Lower leg skin (tissue), 4 donors: ENCODE measurements around the gene TSKU. TPM values are rescaled to one million over a fixed set of nuclear protein-coding genes. Genes with fewer than 3 reads are reported as not detected.

Source experiments
- DNase-seq, 2 donors: peaks; one replicate each; pipeline ENCODE4 v3.0.0-alpha.2; 2019; ENCODE audit warnings: low spot score in 2 of 2
- H3K4me3 ChIP-seq: fragments of 200-600 bp; sonication (generic); 2 replicates; pipeline ENCODE4 v1.5.1; 2017; ENCODE audit warnings: mild to moderate bottlenecking, low read depth; ENCODE audit not compliant: poor library complexity, severe bottlenecking
- POLR2A ChIP-seq, 2 donors: fragments of 450-650 bp; IDR thresholded peaks; one replicate each; pipeline ENCODE4 v1.6.1; 2016 to 2017; ENCODE audit warnings: antibody characterized with exemption in 2 of 2, mild to moderate bottlenecking in 1 of 2, moderate library complexity in 1 of 2
- WGBS, 2 donors: methylation state at CpG; one replicate each; pipeline ENCODE4 v1.1.5; 2018; 5-methylcytosine and 5-hydroxymethylcytosine counted together
- intact Hi-C: fragments of 100-400 bp; cut with DNase I; formaldehyde crosslinking; loops from one replicate; pipeline ENCODE4 v1.15.0; 2023; ENCODE audit warnings: low total_unique reads
- total RNA-seq, 4 donors: library from RNA; depleted of rRNA; stranded (reverse); fragments of >200 nt; gene quantifications; one replicate each; pipeline ENCODE4 v1.1.0, GENCODE V29; 2016
- TF ChIP-seq, protein P1 (sequence below), 3 donors: fragments of 450-650 bp; IDR thresholded peaks; one replicate each; pipeline ENCODE4 v1.5.1; 2016; ENCODE audit warnings: antibody characterized with exemption in 3 of 3, mild to moderate bottlenecking in 3 of 3, moderate library complexity in 2 of 3

The TSKU gene
- total RNA-seq, 4 donors from 2014 or later: 113 to 125 (median 120) TPM

DNA sequence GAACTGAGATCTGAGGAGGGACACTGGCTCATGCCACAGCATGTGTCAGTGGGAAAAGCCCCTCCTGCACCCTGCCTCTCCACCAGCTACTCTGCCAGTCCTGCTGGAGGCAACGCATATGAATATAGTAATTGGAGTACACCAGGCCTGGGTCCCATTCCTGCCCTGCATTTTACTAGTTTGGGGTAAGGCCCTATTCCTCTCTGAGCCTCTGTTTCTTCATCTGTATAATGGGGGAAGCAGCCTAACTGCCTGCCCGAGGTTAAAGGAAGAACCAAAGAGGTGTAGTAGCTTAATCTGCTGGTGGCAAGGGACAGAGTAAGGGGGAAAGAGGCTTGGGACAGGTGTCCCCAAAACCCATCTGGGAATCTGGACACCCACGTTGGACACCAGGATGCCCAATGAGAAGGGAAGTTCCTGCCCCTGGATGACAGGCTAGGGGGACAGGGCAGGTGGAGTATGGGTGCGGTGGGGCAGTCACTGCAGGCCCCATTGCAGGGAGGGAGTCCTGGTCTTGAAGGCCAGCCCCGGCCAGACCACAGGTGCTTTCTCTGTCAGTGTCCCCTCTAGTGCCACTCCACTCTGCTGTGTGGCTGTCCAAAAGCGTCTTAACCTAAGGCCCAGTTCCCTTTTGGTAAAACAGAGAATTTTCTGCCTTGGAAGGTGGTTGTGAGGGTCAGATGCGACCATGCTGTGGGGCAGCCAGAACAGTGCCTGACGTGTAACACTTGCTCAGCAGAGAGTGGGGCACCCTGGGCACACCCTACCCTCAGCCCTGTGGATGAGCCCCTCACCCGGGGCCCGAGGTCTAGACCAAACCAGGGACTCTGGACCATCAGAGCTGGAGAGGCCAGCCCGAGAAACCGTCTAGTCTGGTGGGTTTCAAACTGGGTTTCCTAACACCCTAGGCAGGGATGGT, 11.5 kb downstream of the TSKU start:
- TF ChIP-seq, protein P1, sequence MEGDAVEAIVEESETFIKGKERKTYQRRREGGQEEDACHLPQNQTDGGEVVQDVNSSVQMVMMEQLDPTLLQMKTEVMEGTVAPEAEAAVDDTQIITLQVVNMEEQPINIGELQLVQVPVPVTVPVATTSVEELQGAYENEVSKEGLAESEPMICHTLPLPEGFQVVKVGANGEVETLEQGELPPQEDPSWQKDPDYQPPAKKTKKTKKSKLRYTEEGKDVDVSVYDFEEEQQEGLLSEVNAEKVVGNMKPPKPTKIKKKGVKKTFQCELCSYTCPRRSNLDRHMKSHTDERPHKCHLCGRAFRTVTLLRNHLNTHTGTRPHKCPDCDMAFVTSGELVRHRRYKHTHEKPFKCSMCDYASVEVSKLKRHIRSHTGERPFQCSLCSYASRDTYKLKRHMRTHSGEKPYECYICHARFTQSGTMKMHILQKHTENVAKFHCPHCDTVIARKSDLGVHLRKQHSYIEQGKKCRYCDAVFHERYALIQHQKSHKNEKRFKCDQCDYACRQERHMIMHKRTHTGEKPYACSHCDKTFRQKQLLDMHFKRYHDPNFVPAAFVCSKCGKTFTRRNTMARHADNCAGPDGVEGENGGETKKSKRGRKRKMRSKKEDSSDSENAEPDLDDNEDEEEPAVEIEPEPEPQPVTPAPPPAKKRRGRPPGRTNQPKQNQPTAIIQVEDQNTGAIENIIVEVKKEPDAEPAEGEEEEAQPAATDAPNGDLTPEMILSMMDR (IDR thresholded peaks at IDR 0.05): no peak
- TF ChIP-seq POLR2A (IDR thresholded peaks at IDR 0.05): no peak
- intact Hi-C loops: loop anchor here (5.0 kb wide), 1 partner anchor 62 kb away; no protein-coding TSS in a partner anchor
- WGBS, 2 donors: 81 to 82% methylated on average over 12 of the region's 12 CpGs
- H3K4me3 ChIP-seq: no peak overlapping the region
- peak; percentile 11 to 71 for DNase-seq

DNA sequence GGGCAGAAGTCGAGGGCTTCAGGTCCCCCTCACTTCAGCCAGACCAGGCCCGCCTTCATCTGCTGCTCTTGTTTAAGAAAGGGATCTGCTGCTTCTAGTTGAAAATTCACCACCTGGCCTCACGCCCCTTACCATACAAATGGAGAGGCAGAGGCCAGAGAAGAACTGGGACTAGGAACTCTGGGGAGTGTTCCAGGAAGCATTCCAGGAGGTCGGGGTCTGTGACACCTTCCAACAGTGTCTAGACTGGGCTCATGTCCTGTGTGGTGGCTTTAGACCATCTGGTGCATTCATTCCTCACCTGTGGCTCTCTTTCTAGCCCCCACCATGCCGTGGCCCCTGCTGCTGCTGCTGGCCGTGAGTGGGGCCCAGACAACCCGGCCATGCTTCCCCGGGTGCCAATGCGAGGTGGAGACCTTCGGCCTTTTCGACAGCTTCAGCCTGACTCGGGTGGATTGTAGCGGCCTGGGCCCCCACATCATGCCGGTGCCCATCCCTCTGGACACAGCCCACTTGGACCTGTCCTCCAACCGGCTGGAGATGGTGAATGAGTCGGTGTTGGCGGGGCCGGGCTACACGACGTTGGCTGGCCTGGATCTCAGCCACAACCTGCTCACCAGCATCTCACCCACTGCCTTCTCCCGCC, 12.3 kb downstream of the TSKU start:
- 73 to 85% methylated on average over 19 to 20 of the region's 21 CpGs for WGBS, 2 donors
- no peak for TF ChIP-seq POLR2A (IDR thresholded peaks at IDR 0.05)
- TF ChIP-seq, protein P1 (IDR thresholded peaks at IDR 0.05): no peak
- peak in 1 of 2 donors; percentile 15 for DNase-seq
- intact Hi-C loops: loop anchor here (5.0 kb wide), 1 partner anchor 63 kb away; no protein-coding TSS in a partner anchor
- H3K4me3 ChIP-seq: no peak overlapping the region

- TF ChIP-seq, protein P1 (IDR thresholded peaks at IDR 0.05): no peak
- TF ChIP-seq POLR2A (IDR thresholded peaks at IDR 0.05): no peak
- WGBS, 2 donors: 83 to 90% methylated on average over 23 to 24 of the region's 26 CpGs
These were observed 12.8 kb downstream of the TSKU start for GRCh38 chr11:76795936-76796441.

DNA sequence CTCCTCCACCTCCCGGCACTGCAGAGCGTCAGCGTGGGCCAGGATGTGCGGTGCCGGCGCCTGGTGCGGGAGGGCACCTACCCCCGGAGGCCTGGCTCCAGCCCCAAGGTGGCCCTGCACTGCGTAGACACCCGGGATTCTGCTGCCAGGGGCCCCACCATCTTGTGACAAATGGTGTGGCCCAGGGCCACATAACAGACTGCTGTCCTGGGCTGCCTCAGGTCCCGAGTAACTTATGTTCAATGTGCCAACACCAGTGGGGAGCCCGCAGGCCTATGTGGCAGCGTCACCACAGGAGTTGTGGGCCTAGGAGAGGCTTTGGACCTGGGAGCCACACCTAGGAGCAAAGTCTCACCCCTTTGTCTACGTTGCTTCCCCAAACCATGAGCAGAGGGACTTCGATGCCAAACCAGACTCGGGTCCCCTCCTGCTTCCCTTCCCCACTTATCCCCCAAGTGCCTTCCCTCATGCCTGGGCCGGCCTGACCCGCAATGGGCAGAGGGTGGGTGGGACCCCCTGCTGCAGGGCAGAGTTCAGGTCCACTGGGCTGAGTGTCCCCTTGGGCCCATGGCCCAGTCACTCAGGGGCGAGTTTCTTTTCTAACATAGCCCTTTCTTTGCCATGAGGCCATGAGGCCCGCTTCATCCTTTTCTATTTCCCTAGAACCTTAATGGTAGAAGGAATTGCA, 13.5 kb downstream of the TSKU start:
- H3K4me3 ChIP-seq: no peak overlapping the region
- TF ChIP-seq, protein P1 (IDR thresholded peaks at IDR 0.05): no peak
- DNase-seq: no peak
- WGBS, 2 donors: 71 to 80% methylated on average over 10 to 20 of the region's 20 CpGs
- intact Hi-C loops: loop anchor here (5.0 kb wide), 1 partner anchor 64 kb away; no protein-coding TSS in a partner anchor

More at GRCh38 chr11:76795936-76796441, 12.8 kb downstream of the TSKU start:
- no peak for DNase-seq
- no peak overlapping the region for H3K4me3 ChIP-seq
- intact Hi-C loops: loop anchor here (5.0 kb wide), 1 partner anchor 64 kb away; no protein-coding TSS in a partner anchor
